Endodermal cell (in vitro differentiated cells): ENCODE data around the gene KRTAP12-4. TPM values are rescaled to one million over a fixed set of nuclear protein-coding genes. Genes with fewer than 3 reads are reported as not detected.
A peak's percentile ranks its signal among the peaks of the same experiment; 100 is the strongest.

ENCODE experiments used
- DNase-seq: peaks from one replicate; pipeline ENCODE4 v3.0.0-alpha.2; 2017
- H3K27ac ChIP-seq: 2 replicates; pipeline ENCODE4 v1.5.1; 2013; ENCODE audit warnings: mild to moderate bottlenecking, low read depth, low read length, moderate library complexity
- H3K27me3 ChIP-seq: 2 replicates; pipeline ENCODE4 v1.6.1; 2013; ENCODE audit warnings: mild to moderate bottlenecking, low read length, moderate library complexity; ENCODE audit not compliant: insufficient read depth, control insufficient read depth, poor library complexity, severe bottlenecking
- H3K36me3 ChIP-seq: 2 replicates; pipeline ENCODE4 v1.7.0; 2013; ENCODE audit warnings: mild to moderate bottlenecking, low read length, moderate library complexity; ENCODE audit not compliant: control insufficient read depth, insufficient read depth
- H3K4me1 ChIP-seq: one replicate; pipeline ENCODE4 v1.7.0; 2013; ENCODE audit warnings: low read length; ENCODE audit not compliant: control insufficient read depth, insufficient read depth
- H3K4me3 ChIP-seq: 2 replicates; pipeline ENCODE4 v1.5.1; 2013; ENCODE audit warnings: mild to moderate bottlenecking, low read length, moderate library complexity
- H3K9ac ChIP-seq: 2 replicates; pipeline ENCODE4 v1.6.1; 2013; ENCODE audit warnings: mild to moderate bottlenecking, low read length, moderate library complexity; ENCODE audit not compliant: poor library complexity, severe bottlenecking; ENCODE audit errors: extremely low read depth
- H3K9me3 ChIP-seq: 2 replicates; pipeline ENCODE4 v1.6.1; 2013; ENCODE audit warnings: mild to moderate bottlenecking, low read length, moderate library complexity; ENCODE audit not compliant: control insufficient read depth
- H3K27ac Mint-ChIP-seq: 2 replicates; pipeline ENCODE4 v1.8.0; 2020; ENCODE audit warnings: mixed read lengths
- H3K27me3 Mint-ChIP-seq: 2 replicates; pipeline ENCODE4 v1.8.0; 2021; ENCODE audit warnings: mild to moderate bottlenecking, mixed read lengths; ENCODE audit not compliant: insufficient read depth
- H3K36me3 Mint-ChIP-seq: 2 replicates; pipeline ENCODE4 v1.8.0; 2020; ENCODE audit warnings: low read depth, mixed read lengths
- H3K4me1 Mint-ChIP-seq: 2 replicates; pipeline ENCODE4 v1.8.0; 2020; ENCODE audit warnings: mixed read lengths
- H3K4me3 Mint-ChIP-seq: 2 replicates; pipeline ENCODE4 v1.8.0; 2020; ENCODE audit warnings: mild to moderate bottlenecking, moderate library complexity, mixed read lengths
- H3K9me3 Mint-ChIP-seq: 2 replicates; pipeline ENCODE4 v1.8.0; 2020; ENCODE audit warnings: mild to moderate bottlenecking, mixed read lengths
- CTCF ChIP-seq: fragments of 200-600 bp; sonication (generic); conservative IDR thresholded peaks from 2 replicates; pipeline ENCODE4 v1.5.0; 2021; ENCODE audit warnings: antibody characterized with exemption, mild to moderate bottlenecking
- WGBS, 2 experiments: methylation state at CpG; one replicate each; pipeline versions ENCODE4 v1.1.5 to v1.1.7; 2013; ENCODE audit warnings: missing lambda C conversion rate in 2 of 2, mixed read lengths in 1 of 2; ENCODE audit not compliant: insufficient coverage in 1 of 2, insufficient read length in 1 of 2; 5-methylcytosine and 5-hydroxymethylcytosine counted together
- total RNA-seq, 2 donors: library from RNA; stranded (reverse); fragmentation: NEBNext Ultra II Directional in 1 of 2; extraction: Animal tissue kit (Norgen Biotek cat#: 25700) in 1 of 2; gene quantifications; 2 replicates in 1 of 2; 3 replicates in 1 of 2; pipeline ENCODE4 v1.2.1, GENCODE V29; 2021

Gene KRTAP12-4
- total RNA-seq, 2 donors from 2014 or later, result not detected

GRCh38 chr21:44636209-44637017, 18.0 kb downstream of the KRTAP12-4 start:
- Histone ChIP-seq H3K27ac (no peak overlapping the region), H3K4me3 (no peak overlapping the region), H3K9ac (no peak overlapping the region), H3K27me3 (no peaks in the 10 kb centered on the region), H3K9me3 (peaks cover 11% of the 10 kb centered on the region), H3K36me3 (no peaks in the 10 kb centered on the region), H3K4me1 (no peaks in the 10 kb centered on the region)
- no peak for TF ChIP-seq CTCF
- H3K27me3 Mint-ChIP-seq, result peaks cover 2% of the 10 kb centered on the region
- WGBS, 2 experiments, result 88 to 94% methylated on average over 9 to 15 of the region's 15 CpGs
- no peak overlapping the region for H3K27ac Mint-ChIP-seq
- H3K36me3 Mint-ChIP-seq, result peaks cover 3% of the 10 kb centered on the region
- peaks cover 2% of the 10 kb centered on the region for H3K4me1 Mint-ChIP-seq
- no peak overlapping the region for H3K4me3 Mint-ChIP-seq
- H3K9me3 Mint-ChIP-seq, result peaks cover 21% of the 10 kb centered on the region
- DNase-seq, result peak; percentile 5

- H3K4me3 Mint-ChIP-seq, result no peak overlapping the region
- H3K27me3 ChIP-seq, result no peaks in the 10 kb centered on the region
- H3K36me3 Mint-ChIP-seq, result peaks cover 3% of the 10 kb centered on the region
- H3K9me3 Mint-ChIP-seq, result peaks cover 18% of the 10 kb centered on the region
- no peak overlapping the region for H3K4me3 ChIP-seq
- WGBS, 2 experiments, result no CpG with 5 or more reads among the region's 1 CpG
- peaks cover 11% of the 10 kb centered on the region for H3K9me3 ChIP-seq
- H3K27me3 Mint-ChIP-seq, result peaks cover 2% of the 10 kb centered on the region
- no peaks in the 10 kb centered on the region for H3K36me3 ChIP-seq
- TF ChIP-seq CTCF, result no peak
- no peak overlapping the region for H3K27ac Mint-ChIP-seq
- no peak overlapping the region for H3K27ac ChIP-seq
- DNase-seq, result no peak
- H3K4me1 ChIP-seq, result no peaks in the 10 kb centered on the region
- no peaks in the 10 kb centered on the region for H3K4me1 Mint-ChIP-seq
- H3K9ac ChIP-seq, result no peak overlapping the region
These were observed 22.4 kb downstream of the KRTAP12-4 start for GRCh38 chr21:44632067-44632466.

GRCh38 chr21:44630440-44630839, 24.0 kb downstream of the KRTAP12-4 start:
- Histone ChIP-seq H3K4me3 (no peak overlapping the region), H3K9ac (no peak overlapping the region), H3K27ac (no peak overlapping the region), H3K4me1 (no peaks in the 10 kb centered on the region), H3K27me3 (no peaks in the 10 kb centered on the region), H3K36me3 (no peaks in the 10 kb centered on the region), H3K9me3 (peaks cover 11% of the 10 kb centered on the region)
- Mint-ChIP-seq H3K36me3 (peaks cover 3% of the 10 kb centered on the region), H3K9me3 (peaks cover 18% of the 10 kb centered on the region), H3K4me3 (no peak overlapping the region), H3K27me3 (peaks cover 3% of the 10 kb centered on the region), H3K27ac (no peak overlapping the region), H3K4me1 (no peaks in the 10 kb centered on the region)
- 88 to 100% methylated on average over 2 of the region's 2 CpGs for WGBS, 2 experiments
- peak; percentile 9 for DNase-seq
- TF ChIP-seq CTCF, result no peak
